Progenitor cell of endocrine pancreas (in vitro differentiated cells): ENCODE data around the gene CACNA2D1. TPM values are rescaled to one million over a fixed set of nuclear protein-coding genes. Genes with fewer than 3 reads are reported as not detected.

Experiments used
- DNase-seq: peaks from one replicate; pipeline ENCODE4 v3.0.0; 2021; ENCODE audit warnings: low spot score; ENCODE audit not compliant: unreplicated experiment
- H3K27ac Mint-ChIP-seq: 2 replicates; pipeline ENCODE4 v1.8.0; 2021; ENCODE audit warnings: mild to moderate bottlenecking, moderate library complexity, mixed read lengths
- H3K27me3 Mint-ChIP-seq: 2 replicates; pipeline ENCODE4 v1.8.0; 2021; ENCODE audit warnings: mixed read lengths
- H3K36me3 Mint-ChIP-seq: 2 replicates; pipeline ENCODE4 v1.8.0; 2022; ENCODE audit warnings: mixed read lengths; ENCODE audit not compliant: insufficient read depth
- H3K4me1 Mint-ChIP-seq: 2 replicates; pipeline ENCODE4 v1.8.0; 2021; ENCODE audit warnings: low read depth, mixed read lengths
- H3K4me3 Mint-ChIP-seq: 2 replicates; pipeline ENCODE4 v1.8.0; 2021; ENCODE audit warnings: low read depth, mild to moderate bottlenecking, moderate library complexity, mixed read lengths
- H3K9me3 Mint-ChIP-seq: 2 replicates; pipeline ENCODE4 v1.8.0; 2021; ENCODE audit warnings: low read depth, mixed read lengths
- total RNA-seq: library from RNA; stranded (reverse); gene quantifications from 2 replicates; pipeline ENCODE4 v1.2.1, GENCODE V29; 2021
- TF ChIP-seq, protein P1 (sequence below): fragments of 200-600 bp; sonication (generic); IDR thresholded peaks from one replicate; pipeline ENCODE4 v1.5.0; 2021; ENCODE audit warnings: antibody characterized with exemption, mild to moderate bottlenecking; ENCODE audit not compliant: unreplicated experiment

CACNA2D1 gene
- total RNA-seq, 1 donor from 2014 or later = 25.1 TPM

DNA sequence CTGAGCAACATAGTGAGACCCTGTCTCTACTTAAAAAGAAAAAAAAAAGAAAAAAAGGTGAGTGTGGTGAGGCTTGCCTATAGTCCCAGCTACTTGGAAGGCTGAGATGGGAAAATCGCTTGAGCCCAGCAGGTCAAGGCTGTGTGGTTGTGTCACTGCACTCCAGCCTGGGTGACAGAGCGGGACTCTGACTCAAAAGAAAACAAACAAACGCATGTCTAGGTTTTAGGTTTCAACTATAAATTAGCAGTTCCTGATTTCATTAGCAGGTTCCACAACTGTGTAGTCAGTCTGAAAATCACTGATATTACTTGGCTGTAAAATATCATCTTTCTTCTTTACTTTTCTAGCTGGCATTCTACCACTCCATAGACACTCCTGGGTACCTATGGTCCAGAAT lies 518.0 kb downstream of the CACNA2D1 start:
- H3K27ac Mint-ChIP-seq = no peak overlapping the region
- H3K36me3 Mint-ChIP-seq = no peaks in the 10 kb centered on the region
- H3K9me3 Mint-ChIP-seq = no peaks in the 10 kb centered on the region
- H3K27me3 Mint-ChIP-seq = no peaks in the 10 kb centered on the region
- no peak for DNase-seq
- TF ChIP-seq, protein P1, sequence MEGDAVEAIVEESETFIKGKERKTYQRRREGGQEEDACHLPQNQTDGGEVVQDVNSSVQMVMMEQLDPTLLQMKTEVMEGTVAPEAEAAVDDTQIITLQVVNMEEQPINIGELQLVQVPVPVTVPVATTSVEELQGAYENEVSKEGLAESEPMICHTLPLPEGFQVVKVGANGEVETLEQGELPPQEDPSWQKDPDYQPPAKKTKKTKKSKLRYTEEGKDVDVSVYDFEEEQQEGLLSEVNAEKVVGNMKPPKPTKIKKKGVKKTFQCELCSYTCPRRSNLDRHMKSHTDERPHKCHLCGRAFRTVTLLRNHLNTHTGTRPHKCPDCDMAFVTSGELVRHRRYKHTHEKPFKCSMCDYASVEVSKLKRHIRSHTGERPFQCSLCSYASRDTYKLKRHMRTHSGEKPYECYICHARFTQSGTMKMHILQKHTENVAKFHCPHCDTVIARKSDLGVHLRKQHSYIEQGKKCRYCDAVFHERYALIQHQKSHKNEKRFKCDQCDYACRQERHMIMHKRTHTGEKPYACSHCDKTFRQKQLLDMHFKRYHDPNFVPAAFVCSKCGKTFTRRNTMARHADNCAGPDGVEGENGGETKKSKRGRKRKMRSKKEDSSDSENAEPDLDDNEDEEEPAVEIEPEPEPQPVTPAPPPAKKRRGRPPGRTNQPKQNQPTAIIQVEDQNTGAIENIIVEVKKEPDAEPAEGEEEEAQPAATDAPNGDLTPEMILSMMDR = no peak
- no peaks in the 10 kb centered on the region for H3K4me1 Mint-ChIP-seq
- H3K4me3 Mint-ChIP-seq = no peak overlapping the region

DNA sequence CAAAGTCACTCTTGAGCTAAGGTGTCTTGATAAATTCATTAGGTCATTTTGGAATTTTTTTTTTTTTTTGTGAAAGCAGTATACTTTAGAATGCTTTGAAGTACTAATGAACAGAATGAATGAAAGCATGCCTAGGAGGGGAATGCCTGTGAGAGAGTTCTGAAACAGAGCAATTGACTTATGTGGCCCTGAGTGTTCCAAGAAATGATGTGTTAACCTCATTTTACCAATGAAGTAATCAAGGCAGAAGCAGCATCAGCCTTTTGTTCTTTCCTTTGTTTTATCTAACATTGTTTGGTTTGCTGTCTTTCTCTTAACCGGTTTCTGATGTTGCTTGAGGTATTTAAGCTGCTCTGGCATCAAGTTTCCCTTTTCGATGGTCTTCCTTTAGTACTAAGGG lies 519.1 kb downstream of the CACNA2D1 start:
- no peak overlapping the region for H3K4me3 Mint-ChIP-seq
- H3K27me3 Mint-ChIP-seq = no peaks in the 10 kb centered on the region
- no peaks in the 10 kb centered on the region for H3K4me1 Mint-ChIP-seq
- H3K27ac Mint-ChIP-seq = no peak overlapping the region
- TF ChIP-seq, protein P1 = no peak
- H3K36me3 Mint-ChIP-seq = no peaks in the 10 kb centered on the region
- H3K9me3 Mint-ChIP-seq = no peaks in the 10 kb centered on the region
- no peak for DNase-seq

DNA sequence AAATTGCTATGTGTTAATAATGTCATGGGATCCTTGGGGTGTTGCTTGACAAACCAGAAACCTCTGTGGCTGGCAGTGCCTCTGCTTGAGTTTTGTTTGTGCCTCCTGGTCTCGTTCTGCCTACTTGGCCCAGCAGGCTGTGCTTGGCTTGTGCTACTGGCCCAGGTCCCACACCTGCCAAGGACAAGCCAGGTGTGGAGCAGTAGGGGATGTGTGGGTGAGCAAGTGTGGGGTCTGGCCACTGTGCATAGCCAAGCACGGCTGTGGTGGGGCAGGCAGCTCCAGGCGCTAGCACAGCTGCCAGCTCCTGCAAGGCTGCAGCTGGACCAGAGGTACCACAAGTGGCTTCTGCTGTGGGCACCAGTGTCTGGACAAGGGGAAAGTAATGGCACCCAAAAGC lies 524.1 kb downstream of the CACNA2D1 start:
- TF ChIP-seq, protein P1 = no peak
- DNase-seq = no peak
- H3K4me1 Mint-ChIP-seq = no peaks in the 10 kb centered on the region
- no peaks in the 10 kb centered on the region for H3K27me3 Mint-ChIP-seq
- no peak overlapping the region for H3K4me3 Mint-ChIP-seq
- no peaks in the 10 kb centered on the region for H3K9me3 Mint-ChIP-seq
- H3K27ac Mint-ChIP-seq = peak overlapping the region; percentile 79
- no peaks in the 10 kb centered on the region for H3K36me3 Mint-ChIP-seq

DNA sequence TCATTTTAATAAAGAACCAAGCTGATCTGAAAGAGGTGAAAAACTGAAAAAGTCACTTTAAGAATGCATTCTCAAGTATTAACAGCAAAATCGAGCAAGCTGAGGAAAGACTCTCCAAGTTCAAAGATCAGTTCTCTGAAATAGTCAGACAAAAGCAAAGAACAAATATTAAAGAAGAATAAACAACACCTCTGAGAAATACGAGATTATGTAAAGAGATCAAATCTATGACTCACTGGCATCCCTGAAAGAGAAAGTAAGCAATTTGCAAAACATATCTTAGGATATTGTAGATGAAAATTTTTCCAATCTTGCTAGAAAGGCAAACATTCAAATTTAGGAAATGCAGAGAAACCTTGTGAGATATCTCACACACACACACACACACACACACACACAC lies 535.4 kb downstream of the CACNA2D1 start:
- Mint-ChIP-seq H3K36me3 (no peaks in the 10 kb centered on the region), H3K4me3 (no peak overlapping the region), H3K9me3 (peaks cover under 1% of the 10 kb centered on the region), H3K27me3 (no peaks in the 10 kb centered on the region), H3K4me1 (peaks cover 1% of the 10 kb centered on the region), H3K27ac (no peak overlapping the region)
- TF ChIP-seq, protein P1 = no peak
- DNase-seq = no peak

GRCh38 chr7:81903115-81903514 lies 540.5 kb downstream of the CACNA2D1 start:
- Mint-ChIP-seq H3K27me3 (no peaks in the 10 kb centered on the region), H3K4me1 (no peaks in the 10 kb centered on the region), H3K4me3 (no peak overlapping the region), H3K9me3 (peaks cover 26% of the 10 kb centered on the region), H3K36me3 (no peaks in the 10 kb centered on the region), H3K27ac (no peak overlapping the region)
- TF ChIP-seq, protein P1 = no peak
- no peak for DNase-seq
